DMS 273 treated with DMSO at 0.1 percent for 48 hours (cell line): ENCODE results near the gene NHSL2.
"Not testable (repeated sequence)": the region's sequence is repeated elsewhere in the genome, so short reads cannot be mapped to it uniquely, and the experiment has no call there.

Source experiments
- DNase-seq: peaks from one replicate; lab custom pipeline; 2025; lab: John Stamatoyannopoulos, UW

NHSL2 gene

DNA sequence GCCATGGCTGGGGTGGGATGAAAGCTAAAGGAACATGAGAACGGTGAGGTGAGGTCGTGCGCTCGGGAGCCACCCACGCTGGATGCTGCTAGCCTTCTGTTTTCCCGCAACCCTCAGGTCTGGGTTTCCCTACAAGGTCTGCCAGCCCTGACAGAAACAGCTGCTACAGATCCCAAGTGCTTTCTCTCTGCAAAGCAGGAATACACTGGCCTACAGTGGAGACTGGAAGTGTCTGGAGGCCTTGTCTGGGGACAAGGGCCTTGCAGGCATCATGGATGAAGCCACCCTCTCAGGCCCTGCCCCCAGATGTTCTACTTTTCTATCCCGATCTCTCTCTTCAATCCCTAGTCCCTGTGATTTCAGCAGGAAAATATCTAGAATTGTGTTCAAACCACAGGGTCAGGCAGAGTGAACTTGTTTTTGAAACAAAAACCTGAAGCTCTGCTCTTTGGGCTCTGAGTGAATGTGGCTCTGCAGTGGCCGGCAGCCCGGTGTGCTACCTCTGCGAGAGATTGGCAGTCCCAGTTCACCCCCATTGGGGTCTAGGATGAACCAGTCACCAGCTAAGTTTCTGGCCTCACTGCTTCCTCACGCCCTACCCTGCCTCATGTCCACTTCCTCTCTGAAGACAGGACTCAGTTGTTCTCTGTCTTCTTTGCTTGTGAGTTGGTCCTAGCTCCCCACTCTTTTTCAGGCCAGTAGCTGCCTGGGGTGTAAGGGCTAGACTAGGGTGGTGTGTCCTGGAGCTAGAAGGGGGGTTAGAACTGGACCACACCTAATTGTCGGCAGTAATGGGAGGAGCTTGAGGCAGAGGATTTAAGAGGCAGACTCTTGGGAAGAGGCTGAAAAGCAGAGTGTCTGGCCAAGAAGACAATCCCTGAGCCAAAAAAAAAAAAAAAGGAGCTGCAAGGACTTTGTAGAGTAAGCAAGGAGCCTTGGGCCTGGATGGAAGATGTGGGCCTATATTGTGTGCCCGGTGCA, 131.5 kb downstream of the NHSL2 start:
- DNase-seq: peak; percentile 65

DNA sequence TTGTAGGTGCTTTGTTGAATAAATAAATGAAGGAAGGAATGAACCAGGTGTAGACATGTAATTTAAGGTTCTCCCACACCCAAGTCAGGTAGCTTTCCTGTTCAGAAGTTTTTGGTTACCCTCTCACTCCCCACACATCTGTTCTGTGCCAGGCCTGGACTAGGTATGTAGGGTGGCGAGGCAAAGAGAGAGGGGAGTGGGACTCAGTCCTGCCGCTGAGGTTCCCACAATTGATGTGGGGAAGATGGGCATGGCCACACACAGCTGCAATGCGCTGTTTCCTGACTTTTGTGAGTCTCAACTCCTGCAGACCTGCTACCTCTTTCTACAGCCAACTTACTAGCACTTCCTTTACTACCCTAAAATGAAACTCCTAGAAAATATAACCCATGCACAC, 132.2 kb downstream of the NHSL2 start:
- DNase-seq: no peak

DNA sequence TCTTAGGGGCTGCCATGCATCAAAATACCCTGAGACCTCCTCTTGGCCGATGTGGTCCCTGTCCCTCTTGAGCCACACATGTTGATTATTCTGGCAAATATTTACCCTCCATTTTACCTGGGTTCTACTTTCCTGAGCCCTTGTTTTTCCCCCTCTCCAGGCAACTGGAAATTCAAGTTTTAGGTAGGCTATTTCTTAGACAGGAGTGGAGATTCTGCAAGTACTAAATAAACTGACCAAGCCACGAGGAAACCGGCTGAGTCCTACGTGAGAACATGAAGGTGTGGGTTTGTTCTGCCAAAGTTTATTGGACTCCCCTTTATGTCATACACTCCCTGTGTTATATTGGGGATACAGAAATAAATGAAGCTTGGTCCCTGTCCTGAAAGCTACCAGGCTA, 133.0 kb downstream of the NHSL2 start:
- no peak for DNase-seq

DNA sequence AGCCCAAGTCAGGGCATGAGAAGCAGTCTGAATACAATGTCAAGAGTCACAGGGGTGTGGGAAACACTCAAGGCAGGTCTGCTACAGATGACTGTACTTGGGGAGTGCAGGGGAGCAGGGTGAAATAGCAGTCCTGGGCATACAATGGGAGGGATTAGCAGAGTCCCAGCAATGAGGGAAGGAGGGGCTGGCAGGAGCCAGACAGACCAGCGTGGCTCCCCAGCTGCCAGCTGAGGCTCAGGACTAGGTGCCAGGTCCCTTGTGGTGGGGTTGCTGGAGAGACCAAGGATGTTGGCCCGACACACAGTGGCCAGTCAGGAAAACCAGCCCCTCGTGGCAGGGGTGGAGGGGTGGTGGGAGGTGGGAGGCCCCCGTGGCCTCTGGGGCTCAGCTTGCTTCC, 134.5 kb downstream of the NHSL2 start:
- DNase-seq: peak; percentile 62

DNA sequence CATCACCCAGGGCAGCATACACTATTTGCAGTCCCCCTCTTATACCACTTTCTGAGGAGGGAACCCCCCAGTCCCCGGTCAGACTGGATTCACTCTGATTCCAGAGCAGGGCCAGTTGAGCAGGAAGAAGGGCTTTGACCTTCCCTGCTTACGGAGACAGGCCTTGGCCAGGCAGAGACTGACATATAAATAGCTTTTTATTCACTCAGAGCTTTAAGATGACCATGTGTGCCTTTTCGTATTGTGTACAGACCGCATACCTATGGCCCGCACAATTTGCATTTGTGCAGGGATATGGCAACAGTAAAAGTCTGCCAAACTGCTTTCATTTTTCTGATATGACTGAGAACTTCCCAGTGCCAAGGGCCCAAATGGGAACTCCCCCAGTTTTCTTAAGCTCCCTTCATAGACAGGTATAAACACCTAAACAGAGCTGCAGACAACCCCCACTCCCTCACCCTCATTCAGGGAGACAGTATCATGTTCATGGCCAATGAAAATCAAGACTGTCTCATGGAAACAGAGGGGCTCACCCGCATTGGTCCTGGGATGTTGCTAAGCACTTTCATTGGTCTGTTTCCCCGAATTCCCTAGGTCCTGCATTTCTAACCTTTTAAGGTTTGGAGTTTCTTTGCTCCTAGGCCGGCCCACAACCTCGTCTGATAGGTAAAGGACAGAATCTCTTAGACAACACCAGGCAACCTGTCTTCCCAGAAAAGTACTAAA, 135.1 kb downstream of the NHSL2 start:
- DNase-seq: peak; percentile 93

DNA sequence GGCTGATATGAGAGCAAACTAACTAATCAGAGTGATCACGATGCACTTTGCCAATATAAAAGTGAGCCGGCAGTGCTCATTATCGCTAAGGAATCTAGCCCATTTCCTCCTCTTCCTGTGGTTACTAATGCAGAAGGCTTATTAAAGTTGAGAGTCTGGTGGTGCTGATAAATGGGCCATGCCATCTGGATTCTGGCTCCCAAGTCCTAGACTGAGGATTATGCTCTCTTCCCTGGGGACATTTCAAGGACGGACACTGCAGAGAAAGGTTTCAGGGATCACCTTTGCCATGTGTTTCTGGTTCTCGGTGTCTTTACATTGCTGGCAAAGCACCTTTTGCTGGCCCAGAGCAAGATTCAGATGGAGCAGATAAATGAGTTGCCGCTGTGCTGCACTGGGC, 135.8 kb downstream of the NHSL2 start:
- DNase-seq: peak; percentile 62

DNA sequence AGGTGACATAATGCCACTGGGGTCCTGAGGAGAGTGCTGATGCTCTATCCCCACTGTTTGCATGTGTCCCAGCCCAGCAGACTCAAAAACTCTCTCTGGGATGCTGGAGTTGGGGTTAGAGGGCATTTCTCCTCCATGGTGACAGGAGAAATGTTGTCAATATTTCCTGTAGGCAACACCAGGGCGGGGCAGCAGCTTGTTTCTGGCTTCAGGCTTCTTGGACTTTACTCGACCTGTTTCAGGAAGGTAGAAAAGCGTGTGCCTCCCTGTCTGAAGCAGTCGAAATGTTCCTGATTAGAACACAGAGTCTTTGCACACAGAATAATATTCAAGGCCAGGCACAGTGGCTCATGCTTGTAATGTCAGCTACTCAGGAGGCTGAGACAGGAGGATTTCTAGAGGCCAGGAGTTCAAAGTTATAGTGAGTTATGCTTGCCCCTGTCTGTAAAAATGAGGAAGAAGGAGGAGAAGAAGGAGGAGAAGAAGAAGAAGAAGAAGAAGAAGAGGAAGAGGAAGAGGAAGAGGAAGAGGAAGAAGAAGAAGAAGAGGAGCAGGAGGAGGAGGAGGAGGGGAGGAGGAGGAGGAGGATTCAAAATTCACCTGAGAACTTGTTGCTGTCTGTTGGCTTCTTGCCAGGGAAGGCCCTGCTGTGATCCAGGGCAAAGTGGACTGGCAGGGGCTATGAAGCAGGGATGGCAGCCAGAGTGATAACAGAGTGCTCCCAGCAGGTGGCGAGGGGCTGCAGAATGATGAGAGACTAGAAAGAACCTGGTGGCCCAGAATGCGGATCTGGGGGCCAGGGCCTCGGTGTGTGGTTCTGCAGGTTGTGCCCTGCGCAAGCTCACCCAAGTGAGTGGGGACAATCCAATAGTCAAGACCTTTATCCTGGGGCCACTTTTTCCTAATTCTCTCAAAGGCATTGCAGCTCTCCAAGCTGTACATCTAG, 138.1 kb downstream of the NHSL2 start:
- DNase-seq: peak; percentile 13

DNA sequence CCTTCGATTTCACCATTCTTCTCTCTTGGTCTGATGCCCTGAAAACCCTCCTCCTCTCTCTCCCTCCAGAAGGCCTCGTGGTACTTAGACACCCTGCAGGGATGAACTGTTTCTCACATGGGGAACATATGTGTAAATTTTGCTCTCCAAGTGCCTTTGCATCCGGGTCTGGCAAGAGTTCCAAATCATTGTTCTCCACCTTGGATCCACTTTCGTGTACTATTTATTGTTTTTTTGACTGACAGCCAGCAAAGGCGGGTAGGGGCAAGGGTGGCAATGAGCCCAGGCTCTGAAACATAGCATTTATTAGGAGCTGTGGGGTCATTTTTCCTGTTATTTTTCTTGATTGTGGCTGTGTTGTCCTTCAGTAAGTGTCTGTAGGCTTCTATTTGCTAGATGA, 139.4 kb downstream of the NHSL2 start:
- no peak for DNase-seq

DNA sequence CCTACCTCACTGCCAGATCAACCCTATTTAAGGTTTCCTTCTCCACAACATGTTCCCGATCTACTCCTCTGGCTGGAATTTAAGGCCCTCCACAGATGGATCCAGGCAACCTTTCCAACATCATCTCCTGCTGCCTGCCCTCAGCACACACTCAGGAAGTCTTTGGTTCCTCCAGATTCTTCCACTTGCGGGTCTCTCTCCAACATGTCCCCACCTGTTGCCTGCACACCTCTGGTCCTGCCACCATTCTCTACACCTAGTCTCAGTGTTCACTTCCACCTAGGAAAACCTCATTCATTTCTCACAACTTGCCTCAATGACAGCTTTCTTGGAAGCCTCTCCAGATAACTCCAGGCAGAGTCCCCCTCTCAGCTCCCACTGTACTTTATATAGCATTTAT, 140.9 kb downstream of the NHSL2 start:
- DNase-seq: no peak

DNA sequence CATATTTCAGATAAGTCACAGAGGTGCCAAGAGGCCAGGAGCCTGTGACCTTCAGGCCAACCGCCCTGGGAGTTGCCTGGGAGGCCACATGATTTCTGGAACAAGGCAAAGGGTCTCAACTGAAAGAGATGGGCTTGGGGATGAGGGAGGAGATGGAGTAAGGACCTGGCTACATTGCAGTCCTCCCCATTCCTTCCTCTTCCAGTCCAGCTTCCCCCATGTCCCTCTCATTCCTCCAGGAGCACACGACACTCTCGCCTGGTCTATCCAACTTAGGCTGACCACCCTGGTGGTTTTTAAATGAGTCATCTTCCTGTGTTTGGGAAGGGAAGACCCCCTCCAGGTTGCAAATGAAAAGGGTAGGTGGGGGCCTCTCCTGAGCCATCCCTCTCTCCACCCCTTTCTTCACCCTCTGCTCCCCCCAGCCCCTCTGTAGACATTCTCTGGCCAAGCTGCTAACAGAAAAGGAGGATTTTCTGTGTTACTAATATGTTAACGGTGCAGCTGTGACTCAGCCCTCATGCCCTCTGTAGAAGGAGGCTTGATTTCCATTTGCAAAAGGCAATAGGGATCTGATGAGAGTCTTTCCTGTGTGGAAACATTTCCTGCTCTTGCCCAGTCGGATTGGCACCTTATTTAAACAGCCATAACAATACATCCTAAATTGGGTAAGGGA, 141.9 kb downstream of the NHSL2 start:
- DNase-seq: no peak

DNA sequence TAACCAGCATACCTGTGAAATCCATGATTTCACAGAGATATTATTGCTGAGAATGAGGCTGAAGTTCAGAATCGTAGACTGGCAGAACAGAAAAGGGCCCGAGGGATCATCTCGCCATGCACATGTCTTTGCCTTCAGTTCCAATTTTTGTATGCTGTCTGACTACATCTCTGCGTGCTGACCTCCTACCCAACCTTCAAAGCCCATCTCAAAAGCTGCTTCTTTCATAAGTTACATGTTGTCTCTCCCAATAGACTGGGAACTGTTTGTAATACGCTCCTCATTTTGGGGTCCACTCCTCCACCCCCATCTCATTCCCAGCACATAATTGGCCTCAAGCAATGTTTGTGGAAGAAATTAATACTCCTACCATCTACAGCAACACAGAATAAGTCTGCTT, 142.9 kb downstream of the NHSL2 start:
- no peak for DNase-seq

DNA sequence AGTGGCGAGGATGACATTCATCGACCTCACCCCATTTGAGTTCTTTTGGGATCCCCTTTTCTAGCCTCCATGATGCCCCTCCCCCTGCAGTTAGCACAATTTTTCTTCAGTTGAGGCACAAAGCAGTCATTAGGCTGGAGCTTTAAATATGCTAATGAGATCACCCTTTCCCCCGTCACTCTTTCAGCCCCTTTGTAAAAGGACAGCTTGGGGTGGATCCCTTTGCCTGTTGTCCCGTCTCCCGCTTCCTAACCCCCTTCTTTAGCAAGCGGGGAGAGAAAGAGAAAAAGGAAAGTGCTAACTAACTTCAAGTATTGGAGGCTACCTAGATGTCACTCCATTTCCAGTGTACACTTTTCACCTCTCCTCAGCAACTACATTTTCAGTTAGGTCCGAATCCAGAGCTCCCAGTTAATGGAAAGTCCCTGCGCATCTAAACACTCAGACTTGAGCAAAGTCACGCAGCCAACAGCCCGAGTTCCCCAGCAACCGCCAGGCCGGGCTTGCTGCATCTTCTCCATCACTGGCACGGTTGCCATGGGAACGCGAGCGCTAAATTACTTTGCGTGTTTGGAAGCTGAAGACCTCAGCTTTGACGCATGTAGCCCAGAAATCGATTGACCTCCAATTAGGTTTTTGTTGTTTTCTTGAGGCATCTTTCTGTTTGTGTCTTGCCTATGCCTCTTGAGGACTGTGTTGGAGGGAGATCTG, 144.3 kb downstream of the NHSL2 start:
- no peak for DNase-seq

DNA sequence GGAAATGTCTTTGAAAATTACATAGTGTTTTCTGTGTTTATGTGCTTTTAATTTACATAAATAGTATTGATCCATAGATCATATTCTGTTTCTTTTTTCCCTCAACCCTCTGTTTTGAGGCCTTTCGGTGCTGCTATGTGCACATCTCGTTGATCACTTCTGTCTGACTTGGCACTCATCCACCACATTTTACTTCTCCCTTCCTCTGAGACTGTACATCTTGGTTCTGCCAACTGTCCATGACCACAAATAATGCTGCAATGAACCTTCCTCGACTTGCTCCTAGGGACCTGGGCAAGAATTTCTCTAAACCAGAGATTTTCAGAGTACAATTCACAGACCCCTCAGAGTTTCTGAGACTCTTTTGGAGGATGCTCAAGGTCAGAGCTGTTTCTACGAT, 146.7 kb downstream of the NHSL2 start:
- no peak for DNase-seq

DNA sequence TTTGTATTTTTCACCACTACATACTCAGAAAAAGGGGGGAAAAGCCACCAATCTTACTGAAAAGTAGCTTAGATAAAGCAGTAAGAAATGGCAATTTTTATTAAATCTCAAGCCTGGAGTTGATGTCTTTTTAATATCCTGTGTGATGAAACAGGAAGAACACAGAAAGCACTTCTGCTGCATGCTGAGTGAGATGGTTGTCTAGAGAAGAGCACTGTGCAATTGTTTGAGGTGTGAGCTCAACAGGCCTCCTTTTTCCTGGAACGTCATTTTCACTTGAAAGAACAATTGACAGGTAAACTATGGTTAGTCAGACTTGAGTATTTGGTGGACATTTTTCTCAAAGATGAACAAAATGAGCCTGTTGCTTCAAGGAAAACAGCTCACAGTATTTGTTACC, 147.2 kb downstream of the NHSL2 start:
- DNase-seq: no peak

DNA sequence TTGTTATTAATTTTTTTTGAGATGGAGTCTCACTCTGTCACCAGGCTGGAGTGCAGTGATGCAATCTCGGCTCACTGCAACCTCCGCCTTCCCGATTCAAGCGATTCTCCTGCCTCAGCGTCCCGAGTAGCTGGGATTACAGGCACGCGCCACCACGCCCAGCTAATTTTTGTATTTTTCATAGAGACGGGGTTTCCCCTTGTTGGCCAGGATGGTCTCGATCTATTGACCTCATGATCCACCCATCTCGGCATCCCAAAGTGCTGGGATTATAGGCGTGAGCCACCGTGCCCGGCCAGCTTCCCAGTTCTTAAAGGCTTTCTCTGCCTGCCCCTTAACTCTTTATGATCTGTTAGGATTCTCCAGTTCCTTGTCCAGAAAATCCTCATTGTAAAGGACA, 147.7 kb downstream of the NHSL2 start:
- DNase-seq: not testable (repeated sequence)

DNA sequence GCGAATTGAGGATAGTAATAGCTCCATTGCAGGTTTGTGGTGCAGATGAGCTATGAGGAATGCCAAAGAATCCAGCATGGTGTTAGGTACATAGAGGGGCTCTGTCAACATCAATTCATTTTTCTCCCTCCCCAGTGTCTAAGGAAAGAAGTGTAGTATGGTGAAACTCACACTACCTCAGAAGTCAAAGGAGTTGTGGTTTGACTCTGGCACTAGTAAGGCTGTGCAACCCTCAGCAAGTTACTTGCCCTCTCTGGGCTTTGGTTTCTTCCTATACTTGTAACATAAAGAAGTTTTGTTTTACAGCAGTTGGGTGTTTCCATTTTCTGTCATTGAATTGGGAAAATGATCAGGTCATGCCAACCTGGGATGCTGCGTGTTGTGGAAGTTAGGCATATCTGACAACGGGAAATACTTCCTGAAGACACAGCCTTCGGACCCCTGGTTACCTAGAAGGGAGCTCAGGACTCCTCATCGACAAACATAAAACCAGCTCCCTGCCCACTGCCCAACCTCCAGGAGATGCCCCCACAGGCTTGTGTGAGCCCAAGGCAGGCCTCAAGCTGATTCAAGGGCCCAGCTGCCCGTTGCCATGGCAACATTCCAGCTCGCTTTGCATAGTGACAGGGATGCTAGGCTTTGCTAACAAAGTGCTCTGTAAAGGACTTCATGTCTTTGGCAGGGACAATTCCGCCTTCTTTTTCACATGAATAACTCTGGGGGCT, 149.7 kb downstream of the NHSL2 start:
- DNase-seq: no peak

DNA sequence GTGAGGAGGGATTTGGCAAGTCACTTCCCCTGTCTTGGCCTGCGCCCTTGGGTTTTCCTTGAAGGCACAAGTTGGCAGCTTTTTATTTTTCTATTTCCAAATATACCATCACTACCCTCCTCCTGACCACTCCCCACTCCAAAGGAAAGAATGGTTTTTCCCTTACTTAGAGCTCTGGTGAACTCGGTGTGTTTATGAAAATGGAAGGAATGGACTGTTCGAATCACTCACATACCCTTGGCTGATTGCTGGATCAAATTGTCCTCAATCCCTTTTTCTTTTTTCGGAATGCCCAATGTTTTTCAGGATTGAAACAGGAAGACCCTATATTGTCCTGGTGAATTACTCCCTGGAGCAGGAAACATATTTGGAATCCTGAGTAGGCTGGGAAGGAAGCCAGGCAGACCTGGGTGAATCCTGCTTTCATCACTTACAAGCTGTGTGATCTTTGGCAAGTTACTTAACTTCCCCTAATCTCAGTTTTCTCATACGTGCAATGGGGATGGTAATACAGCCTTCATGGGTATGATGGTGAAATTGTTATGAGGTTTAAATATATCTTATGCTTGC, 150.4 kb downstream of the NHSL2 start:
- no peak for DNase-seq

DNA sequence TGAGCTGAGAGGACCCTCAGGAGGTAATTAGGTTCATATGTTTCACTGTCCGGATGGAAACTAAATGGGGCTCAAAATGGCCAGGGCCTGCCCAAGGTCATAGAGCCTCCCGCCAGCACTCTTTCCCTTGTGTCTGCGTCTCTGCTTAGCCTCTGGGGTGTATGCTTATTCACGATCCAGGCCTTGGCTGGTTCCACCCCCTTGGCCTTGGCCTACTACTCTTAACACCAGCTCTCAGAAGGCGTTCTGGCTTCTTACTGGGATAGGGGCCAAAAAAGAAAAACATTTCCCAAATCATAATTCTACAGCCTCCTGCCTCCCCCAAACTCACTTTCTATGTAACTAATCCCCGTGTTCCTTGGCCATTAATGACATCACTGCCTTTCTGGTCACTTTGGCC, 152.3 kb downstream of the NHSL2 start:
- DNase-seq: no peak

DNA sequence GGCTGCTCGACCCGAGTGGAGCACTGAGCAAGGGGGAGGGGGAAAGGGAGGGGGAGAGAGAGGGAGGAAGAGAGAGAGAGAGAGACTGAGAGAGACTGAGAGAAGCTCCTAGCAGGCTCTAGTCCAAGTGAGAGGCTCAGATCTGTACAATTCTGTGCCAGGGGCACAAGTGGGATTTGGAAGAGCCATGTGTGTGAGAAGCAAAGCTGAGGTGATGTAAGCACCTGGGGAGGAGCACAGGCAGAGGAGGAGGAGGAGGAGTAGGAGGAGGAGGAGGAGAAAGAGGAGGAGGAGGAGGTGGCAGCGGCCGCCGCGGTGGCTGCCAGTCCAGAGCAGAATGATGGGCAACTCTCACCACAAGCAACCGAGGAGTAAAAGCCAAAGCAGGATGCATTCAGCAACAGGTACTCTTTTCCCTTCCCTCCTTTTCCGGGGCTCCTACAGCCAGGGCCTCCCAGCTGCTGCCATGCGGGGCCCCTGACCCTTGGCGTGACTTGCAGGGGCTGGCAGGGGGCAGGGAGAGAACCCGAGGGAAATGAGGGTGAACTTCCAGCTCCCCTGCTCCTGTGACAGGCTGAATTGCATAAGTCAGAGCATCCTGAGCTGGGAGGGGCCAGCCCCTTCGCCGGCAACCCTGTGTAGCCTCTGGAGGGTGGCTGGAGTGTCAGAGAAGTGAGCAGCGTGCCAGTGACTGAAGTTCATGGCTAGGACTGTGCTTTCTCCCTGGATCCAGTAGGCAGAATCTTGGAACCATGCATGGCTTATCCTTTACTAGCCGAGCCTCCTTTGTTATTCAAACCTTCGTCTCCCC, 158.9 kb downstream of the NHSL2 start:
- DNase-seq: no peak
